Skeletal muscle satellite cell (primary cell): ENCODE results near the gene SYDE2.

ENCODE experiments used
- H3K27me3 ChIP-seq: 2 replicates; pipeline ENCODE4 v1.7.0; 2013; ENCODE audit warnings: low read length; ENCODE audit not compliant: control insufficient read depth, insufficient read depth
- H3K36me3 ChIP-seq: 2 replicates; pipeline ENCODE4 v1.7.0; 2013; ENCODE audit warnings: mild to moderate bottlenecking, control low read depth, low read length; ENCODE audit not compliant: insufficient read depth
- H3K4me1 ChIP-seq: 2 replicates; pipeline ENCODE4 v1.7.0; 2013; ENCODE audit warnings: low read length; ENCODE audit not compliant: control insufficient read depth, insufficient read depth
- H3K4me2 ChIP-seq: 2 replicates; pipeline ENCODE4 v1.7.0; 2013; ENCODE audit warnings: mild to moderate bottlenecking, low read length
- H3K4me3 ChIP-seq: 2 replicates; pipeline ENCODE4 v1.7.0; 2013; ENCODE audit warnings: low read length
- H3K9ac ChIP-seq: 2 replicates; pipeline ENCODE4 v1.7.0; 2013; ENCODE audit warnings: mild to moderate bottlenecking, low read depth, low read length, moderate library complexity
- H3K9me3 ChIP-seq: replicated peaks from 2 replicates; pipeline ENCODE4 v1.7.0; 2013; ENCODE audit warnings: mild to moderate bottlenecking, control low read depth, low read length

SYDE2 gene

DNA sequence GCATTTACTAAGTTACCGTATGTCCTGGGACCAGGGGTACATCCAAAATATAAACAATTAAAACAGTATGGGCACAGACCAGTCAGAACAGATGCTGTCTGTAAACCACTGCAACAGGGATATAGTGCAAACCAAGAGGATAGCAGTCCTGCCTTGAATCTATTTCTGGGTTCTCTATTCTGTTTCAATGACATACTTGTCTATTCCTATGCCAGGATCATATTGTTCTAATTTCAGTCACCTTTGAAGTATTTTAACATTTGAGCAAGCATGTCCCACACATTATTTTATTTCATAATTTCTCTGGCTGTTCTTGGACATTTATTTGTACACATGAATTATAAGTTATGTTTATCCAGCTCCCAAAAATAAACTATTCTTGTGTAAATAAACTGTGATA, 28.2 kb upstream of the SYDE2 start:
- Histone ChIP-seq H3K27me3 (no peaks in the 10 kb centered on the region), H3K4me2 (no peak overlapping the region), H3K9ac (no peak overlapping the region), H3K36me3 (no peaks in the 10 kb centered on the region), H3K9me3 (no peaks in the 10 kb centered on the region), H3K4me3 (no peak overlapping the region), H3K4me1 (no peaks in the 10 kb centered on the region)

DNA sequence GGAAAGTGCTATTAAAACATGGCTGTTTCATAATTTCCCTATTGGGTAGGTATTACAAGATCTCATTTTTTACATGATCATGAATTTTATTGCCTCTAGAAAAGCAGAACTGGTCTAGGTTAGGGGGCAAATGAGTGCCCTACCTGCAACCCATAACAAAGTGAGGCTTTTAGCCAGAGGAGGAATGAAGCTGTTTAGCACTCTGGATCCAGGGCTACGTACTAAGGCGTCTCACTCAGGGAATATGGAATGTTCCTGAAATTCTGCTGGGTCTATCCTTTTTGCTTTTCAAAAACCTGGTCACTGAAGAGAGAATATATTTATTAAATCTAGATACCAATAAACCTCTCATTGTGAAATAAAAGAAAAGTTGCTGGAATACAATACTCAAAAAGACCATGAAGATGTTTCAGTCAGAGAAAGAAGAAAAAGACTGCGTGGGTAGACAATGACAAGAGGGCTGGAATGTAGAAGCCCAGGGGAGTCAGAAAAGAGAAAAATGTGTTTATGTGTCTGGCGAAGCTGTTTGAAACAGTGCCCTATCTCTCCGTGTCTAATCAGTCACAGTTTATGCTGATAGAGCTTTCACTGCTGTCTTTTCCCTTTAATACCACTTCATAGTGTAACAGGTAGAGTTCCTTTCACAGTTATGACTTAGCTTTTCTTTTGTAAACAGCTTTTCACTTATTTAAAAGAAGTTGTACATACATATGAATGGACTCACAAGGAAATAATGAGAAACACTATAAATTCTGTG, 25.0 kb upstream of the SYDE2 start:
- Histone ChIP-seq H3K9me3 (no peaks in the 10 kb centered on the region), H3K9ac (no peak overlapping the region), H3K36me3 (no peaks in the 10 kb centered on the region), H3K4me2 (peak overlapping the region; percentile 10), H3K4me1 (no peaks in the 10 kb centered on the region), H3K27me3 (peaks cover 1% of the 10 kb centered on the region), H3K4me3 (no peak overlapping the region)

DNA sequence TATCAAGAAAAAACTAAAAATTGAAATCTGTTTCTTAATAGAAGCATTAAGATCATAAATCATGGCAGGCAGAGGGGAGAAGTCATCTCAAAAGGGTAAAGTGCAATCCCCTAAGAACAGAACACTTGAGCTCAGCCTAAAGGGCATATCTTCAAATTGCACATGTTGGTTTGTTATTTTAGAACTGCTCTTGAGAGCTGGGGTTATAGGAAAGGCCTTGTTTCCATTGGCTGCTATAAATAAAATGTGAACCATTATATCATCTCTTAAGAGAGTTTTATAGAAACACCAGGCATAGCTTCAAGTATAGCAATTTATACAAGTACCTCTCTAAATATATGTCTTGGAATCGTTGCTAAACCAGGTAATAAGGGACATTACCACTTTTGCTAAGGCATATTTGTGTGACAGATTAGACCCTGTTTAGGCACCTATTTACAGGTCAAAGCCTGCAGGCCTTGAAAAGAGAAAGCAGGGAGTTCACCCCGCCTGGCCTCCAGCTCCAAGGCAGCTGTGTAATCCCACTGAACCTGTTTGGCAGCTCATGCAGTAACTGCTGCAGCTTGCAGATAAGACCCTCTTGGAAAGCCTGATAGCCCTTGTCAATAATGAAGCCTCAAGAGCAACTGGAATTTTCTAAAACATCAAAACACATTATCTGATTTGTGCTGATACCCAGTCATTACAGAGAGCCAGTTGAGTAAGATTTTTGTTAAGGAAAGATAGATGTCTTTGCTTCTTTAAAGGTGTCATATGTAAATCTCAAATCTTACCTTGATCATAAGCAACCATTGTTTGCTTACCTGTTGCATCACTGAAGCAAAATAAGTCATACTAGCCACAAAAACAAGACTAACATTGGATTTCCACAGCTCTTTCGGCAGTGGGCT, 24.2 kb upstream of the SYDE2 start:
- Histone ChIP-seq H3K27me3 (peaks cover 5% of the 10 kb centered on the region), H3K4me1 (no peaks in the 10 kb centered on the region), H3K4me2 (no peak overlapping the region), H3K9ac (no peak overlapping the region), H3K4me3 (no peak overlapping the region), H3K9me3 (no peaks in the 10 kb centered on the region), H3K36me3 (no peaks in the 10 kb centered on the region)

DNA sequence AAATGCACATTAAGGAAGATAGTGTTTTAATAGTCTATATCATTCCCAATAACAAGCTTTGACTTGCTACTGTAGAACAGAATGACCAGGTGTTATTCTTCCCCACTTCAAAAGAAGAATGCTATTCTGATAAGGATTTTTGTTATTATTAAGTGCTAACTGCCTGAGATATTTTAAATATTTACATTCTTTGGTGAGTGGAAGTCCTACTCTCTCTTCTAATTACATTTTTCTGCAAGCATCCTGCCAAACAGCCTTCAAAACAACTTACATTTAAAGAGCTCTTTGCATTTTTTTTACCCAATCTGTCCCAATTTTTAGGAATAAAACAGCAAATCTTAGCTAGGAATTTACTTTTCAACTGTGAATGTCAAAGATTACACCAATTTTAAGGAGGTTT, 23.5 kb upstream of the SYDE2 start:
- Histone ChIP-seq H3K9ac (no peak overlapping the region), H3K4me1 (no peaks in the 10 kb centered on the region), H3K9me3 (no peaks in the 10 kb centered on the region), H3K4me2 (no peak overlapping the region), H3K27me3 (peaks cover 8% of the 10 kb centered on the region), H3K4me3 (no peak overlapping the region), H3K36me3 (no peaks in the 10 kb centered on the region)

DNA sequence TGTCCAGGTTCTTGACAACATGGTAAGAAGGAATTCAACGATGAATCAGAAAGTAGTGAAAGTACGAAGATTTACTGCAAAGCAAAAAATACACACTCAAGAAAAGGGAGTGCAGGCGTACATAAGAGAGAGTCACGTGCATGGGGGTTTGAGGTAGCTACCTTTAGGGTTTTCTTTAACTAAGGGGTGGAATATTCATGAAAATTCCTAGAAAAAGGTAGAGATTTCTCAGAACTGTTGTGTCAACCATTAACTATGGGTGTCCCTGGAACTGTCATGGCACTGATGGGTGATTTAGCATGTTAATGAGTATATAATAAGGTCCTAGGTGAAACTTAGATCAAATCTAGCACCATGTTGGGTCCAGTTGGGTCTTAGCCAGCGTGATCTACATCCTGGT, 22.5 kb upstream of the SYDE2 start:
- Histone ChIP-seq H3K9me3 (no peaks in the 10 kb centered on the region), H3K9ac (no peak overlapping the region), H3K4me1 (no peaks in the 10 kb centered on the region), H3K36me3 (no peaks in the 10 kb centered on the region), H3K27me3 (peaks cover 8% of the 10 kb centered on the region), H3K4me2 (no peak overlapping the region), H3K4me3 (no peak overlapping the region)

DNA sequence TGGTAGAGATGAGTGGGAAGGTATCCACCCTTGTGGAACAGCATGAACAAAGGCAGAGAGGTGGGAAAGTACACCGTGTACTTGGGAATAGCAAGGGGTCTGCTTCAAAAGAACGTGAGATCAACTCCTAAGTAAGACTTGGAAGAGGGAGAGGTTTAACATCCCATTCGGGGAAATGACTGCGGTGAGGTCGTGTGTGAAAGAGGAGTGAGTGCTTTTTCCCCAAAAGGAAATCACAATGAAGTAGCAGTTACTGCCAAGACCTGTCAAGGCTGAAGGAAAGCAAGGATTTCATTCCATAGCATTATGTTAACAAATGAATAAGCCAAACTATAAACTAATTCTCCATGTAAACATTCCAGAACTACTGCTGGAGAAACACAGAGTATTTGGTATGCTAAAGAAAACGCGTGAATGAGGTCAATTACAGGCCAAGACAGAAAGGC, 20.0 kb upstream of the SYDE2 start:
- H3K4me3 ChIP-seq: no peak overlapping the region
- H3K9me3 ChIP-seq: no peaks in the 10 kb centered on the region
- H3K36me3 ChIP-seq: no peaks in the 10 kb centered on the region
- H3K4me1 ChIP-seq: no peaks in the 10 kb centered on the region
- no peak overlapping the region for H3K9ac ChIP-seq
- peaks cover 15% of the 10 kb centered on the region for H3K27me3 ChIP-seq
- no peak overlapping the region for H3K4me2 ChIP-seq

DNA sequence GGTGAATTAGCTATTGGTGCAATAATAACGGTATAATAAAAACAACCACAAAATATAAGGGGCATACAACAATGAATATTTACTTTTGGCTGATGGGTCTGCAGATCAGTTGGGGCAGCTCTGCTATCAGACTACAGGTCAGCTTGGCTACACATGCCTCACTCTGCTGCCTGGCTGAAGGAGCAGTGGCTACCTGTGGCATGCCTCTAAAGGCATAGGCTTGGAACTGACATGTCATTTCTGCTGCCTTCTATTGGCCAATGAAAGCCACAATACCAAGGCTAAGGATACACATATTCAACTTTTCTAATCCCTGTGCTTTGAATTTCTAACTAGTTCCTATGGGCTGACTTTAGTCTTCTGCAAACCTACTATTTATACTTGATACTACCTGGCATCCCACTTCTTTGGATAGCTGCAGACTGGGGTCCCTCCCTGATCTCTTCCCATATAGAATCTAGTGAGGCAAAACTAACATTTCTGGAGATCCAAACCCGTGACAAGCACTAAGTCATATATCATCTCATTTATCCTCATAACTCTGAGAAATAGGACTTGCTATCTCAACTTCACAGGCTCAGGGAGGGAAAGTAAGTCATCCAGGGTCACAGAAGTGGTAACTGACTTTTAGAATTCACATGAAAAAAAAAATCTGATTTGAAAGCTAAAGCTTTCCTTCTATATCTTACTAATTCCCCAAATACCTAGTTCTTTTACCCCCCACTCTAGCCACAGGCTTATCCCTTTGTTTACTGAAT, 19.2 kb upstream of the SYDE2 start:
- H3K36me3 ChIP-seq: no peaks in the 10 kb centered on the region
- peaks cover 20% of the 10 kb centered on the region for H3K27me3 ChIP-seq
- H3K4me2 ChIP-seq: no peak overlapping the region
- no peaks in the 10 kb centered on the region for H3K9me3 ChIP-seq
- H3K9ac ChIP-seq: no peak overlapping the region
- no peak overlapping the region for H3K4me3 ChIP-seq
- no peaks in the 10 kb centered on the region for H3K4me1 ChIP-seq

DNA sequence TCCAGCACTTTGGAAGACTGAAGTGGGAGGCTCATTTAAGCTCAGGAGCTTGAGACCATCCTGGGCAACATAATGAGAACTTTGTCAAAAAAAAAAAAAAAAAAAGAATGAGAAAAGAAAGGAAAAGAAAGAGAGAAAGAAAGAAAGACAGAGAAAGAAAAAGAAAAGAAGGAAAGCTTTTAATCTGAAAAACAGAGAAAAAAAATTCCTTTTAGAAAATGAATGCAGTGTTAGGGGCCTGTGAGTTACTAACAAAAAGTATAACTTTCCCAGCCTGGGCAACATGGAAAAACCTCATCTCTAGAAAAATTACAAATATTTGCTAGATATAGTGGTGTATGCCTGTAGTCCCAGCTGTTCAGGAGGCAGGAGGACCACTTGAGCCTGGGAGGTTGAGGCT, 15.9 kb upstream of the SYDE2 start:
- H3K27me3 ChIP-seq: peaks cover 20% of the 10 kb centered on the region
- no peak overlapping the region for H3K4me3 ChIP-seq
- H3K4me2 ChIP-seq: no peak overlapping the region
- no peaks in the 10 kb centered on the region for H3K36me3 ChIP-seq
- H3K9ac ChIP-seq: no peak overlapping the region
- H3K9me3 ChIP-seq: no peaks in the 10 kb centered on the region
- H3K4me1 ChIP-seq: no peaks in the 10 kb centered on the region

DNA sequence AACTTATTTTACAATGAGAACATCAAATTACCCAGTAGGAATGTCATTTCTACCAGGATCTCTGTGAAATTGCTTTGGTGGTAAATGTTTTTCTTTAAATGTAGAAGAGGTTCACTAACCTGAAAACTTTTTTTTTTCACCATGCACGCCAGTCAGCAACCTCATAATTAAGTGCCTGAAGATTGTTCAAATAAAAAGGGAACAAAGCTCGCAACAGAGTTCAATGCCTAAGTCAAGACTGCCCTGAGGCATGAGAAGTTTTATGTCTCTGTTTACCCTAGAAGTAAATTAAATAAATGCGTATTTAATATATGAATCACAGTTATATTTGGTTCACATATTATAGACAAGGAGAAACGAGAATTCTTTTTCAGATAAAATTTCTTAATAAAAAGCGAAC, 13.8 kb upstream of the SYDE2 start:
- peaks cover 12% of the 10 kb centered on the region for H3K27me3 ChIP-seq
- no peaks in the 10 kb centered on the region for H3K9me3 ChIP-seq
- H3K9ac ChIP-seq: no peak overlapping the region
- H3K4me3 ChIP-seq: no peak overlapping the region
- H3K36me3 ChIP-seq: no peaks in the 10 kb centered on the region
- no peaks in the 10 kb centered on the region for H3K4me1 ChIP-seq
- no peak overlapping the region for H3K4me2 ChIP-seq

DNA sequence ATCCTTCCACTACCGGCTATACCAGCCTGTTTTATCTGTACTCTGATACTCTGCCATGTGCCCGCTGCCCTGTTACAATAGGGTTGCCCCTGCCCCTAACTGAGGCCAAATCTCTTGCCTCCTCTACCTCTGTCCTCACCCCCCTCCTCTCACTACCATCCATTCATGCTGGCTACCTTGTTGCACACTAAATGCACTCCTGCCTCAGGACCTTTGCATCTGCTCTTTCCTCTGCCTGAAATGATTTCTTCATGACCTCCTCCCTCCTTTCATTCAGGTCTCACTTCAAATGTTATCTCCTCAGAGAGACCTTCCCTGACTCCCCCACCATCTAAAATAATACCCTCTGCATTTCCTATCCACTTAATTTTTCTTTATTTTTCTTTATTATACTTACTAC, 7.7 kb upstream of the SYDE2 start:
- Histone ChIP-seq H3K27me3 (no peaks in the 10 kb centered on the region), H3K4me2 (no peak overlapping the region), H3K9me3 (no peaks in the 10 kb centered on the region), H3K4me3 (no peak overlapping the region), H3K4me1 (peaks cover 15% of the 10 kb centered on the region), H3K36me3 (no peaks in the 10 kb centered on the region), H3K9ac (no peak overlapping the region)

DNA sequence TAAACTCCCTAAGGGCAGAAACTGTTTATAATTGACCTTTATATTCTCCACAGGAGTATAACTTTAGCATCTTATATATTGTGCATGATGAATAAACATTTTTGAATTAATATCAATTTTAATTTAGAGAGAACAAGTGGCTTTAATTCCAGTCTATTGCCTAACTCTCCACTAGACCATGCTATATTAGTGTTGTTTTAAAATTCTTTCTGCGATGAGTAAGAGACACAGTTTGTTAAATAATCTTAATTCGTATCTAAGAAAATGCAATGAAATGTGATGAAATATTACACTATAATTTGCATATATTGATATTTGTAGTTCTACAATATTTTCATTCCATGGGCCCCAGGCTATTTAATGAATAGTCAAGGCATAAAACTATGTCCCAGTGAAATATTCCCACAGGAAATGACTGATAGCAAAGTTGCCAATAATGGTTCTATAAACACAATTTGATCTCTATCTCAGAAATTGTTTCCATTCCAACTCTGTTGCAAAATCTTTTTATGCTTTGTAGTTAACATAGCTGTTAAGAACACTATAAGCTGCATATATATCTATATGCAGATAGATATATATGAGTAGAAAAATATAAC, 2.9 kb upstream of the SYDE2 start:
- Histone ChIP-seq H3K27me3 (no peaks in the 10 kb centered on the region), H3K4me2 (peak overlapping the region; percentile 6), H3K9ac (no peak overlapping the region), H3K4me1 (peaks cover 38% of the 10 kb centered on the region), H3K9me3 (no peaks in the 10 kb centered on the region), H3K36me3 (no peaks in the 10 kb centered on the region), H3K4me3 (no peak overlapping the region)
